ENCODE results near the gene EEF1AKMT2. TPM values are rescaled to one million over a fixed set of nuclear protein-coding genes. Genes with fewer than 3 reads are reported as not detected.

Gene EEF1AKMT2
- total RNA-seq, 2 donors from 2014 or later, result 22.2 to 25.9 TPM

DNA sequence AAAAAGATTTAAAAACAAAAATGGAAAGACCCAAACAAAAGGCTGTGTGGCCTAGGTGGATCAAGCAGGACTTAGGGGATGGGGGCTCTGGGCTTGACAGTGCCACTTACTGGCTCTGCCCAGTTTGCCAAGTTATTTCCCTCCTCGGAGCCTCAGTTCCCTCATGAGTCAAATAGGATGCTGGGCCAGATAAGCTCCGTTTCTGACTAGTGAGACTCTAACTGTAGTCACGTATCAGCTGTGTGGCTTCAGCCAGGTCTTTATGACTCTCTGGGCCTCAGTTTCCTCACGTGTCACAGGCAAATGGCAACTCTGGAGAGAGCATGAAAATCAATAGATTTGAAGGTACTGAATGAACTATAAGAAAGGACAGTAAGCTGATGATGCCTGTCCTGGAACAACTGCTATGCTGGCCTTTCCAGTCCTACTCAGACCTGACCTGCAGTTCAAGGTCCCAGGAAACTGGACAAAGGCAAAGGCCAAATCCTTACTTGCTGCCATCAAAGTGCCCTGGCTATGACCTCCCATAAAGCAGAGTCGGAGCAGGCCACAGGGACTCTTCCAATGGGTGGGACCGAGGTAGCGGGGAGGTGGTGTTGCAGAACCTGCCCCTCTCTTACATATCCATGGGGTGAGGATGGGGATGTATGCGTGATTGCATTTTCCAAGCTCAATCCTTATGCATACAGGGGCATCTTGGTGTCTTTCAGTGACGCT lies 74.5 kb downstream of the EEF1AKMT2 start:
- H3K4me1 Mint-ChIP-seq, result peaks cover 30% of the 10 kb centered on the region
- no peaks in the 10 kb centered on the region for H3K9me3 Mint-ChIP-seq
- no peak overlapping the region for H3K27ac Mint-ChIP-seq
- no peak overlapping the region for H3K4me3 Mint-ChIP-seq
- H3K36me3 Mint-ChIP-seq (ENCODE audit: low read depth), result peaks cover 6% of the 10 kb centered on the region
- peaks cover 5% of the 10 kb centered on the region for H3K4me1 ChIP-seq (ENCODE audit: control insufficient read depth, insufficient read depth, low read length)
- H3K27ac ChIP-seq (ENCODE audit: low read depth, low read length), result peak overlapping the region; percentile 53
- TF ChIP-seq, protein P1, sequence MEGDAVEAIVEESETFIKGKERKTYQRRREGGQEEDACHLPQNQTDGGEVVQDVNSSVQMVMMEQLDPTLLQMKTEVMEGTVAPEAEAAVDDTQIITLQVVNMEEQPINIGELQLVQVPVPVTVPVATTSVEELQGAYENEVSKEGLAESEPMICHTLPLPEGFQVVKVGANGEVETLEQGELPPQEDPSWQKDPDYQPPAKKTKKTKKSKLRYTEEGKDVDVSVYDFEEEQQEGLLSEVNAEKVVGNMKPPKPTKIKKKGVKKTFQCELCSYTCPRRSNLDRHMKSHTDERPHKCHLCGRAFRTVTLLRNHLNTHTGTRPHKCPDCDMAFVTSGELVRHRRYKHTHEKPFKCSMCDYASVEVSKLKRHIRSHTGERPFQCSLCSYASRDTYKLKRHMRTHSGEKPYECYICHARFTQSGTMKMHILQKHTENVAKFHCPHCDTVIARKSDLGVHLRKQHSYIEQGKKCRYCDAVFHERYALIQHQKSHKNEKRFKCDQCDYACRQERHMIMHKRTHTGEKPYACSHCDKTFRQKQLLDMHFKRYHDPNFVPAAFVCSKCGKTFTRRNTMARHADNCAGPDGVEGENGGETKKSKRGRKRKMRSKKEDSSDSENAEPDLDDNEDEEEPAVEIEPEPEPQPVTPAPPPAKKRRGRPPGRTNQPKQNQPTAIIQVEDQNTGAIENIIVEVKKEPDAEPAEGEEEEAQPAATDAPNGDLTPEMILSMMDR (conservative IDR thresholded peaks at IDR 0.05), result no peak
- DNase-seq, result no peak
- 91 to 97% methylated on average over 6 to 9 of the region's 9 CpGs for WGBS, 2 experiments (ENCODE audit: insufficient coverage in 1 of 2, insufficient read length in 1 of 2)
- no peak overlapping the region for H3K9ac ChIP-seq (ENCODE audit: extremely low read depth, low read length, poor library complexity, severe bottlenecking)
- H3K9me3 ChIP-seq (ENCODE audit: control insufficient read depth, low read length), result no peaks in the 10 kb centered on the region
- H3K27me3 ChIP-seq (ENCODE audit: control insufficient read depth, insufficient read depth, low read length, poor library complexity, severe bottlenecking), result no peaks in the 10 kb centered on the region
- no peaks in the 10 kb centered on the region for H3K27me3 Mint-ChIP-seq (ENCODE audit: insufficient read depth)
- peaks cover 5% of the 10 kb centered on the region for H3K36me3 ChIP-seq (ENCODE audit: control insufficient read depth, insufficient read depth, low read length)
- no peak overlapping the region for H3K4me3 ChIP-seq (ENCODE audit: low read length)

DNA sequence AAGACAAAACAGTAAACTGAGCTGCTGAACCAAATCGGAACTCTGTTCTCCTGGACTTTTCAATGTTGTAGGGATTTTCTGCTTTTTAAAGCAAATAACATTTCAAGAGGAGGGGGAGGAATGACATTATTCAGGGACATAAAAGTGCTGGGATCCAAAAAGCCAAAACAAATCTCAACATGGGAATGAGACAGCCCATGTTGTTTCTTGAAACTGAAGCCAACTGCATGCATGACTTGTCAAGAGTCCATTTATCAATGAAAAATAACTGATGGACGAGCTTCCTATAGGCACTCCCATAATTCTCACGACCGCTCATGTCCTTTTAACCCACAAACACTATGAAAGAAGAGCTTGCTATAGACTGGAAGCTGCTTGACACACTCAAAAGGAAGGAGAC lies 75.3 kb downstream of the EEF1AKMT2 start:
- Mint-ChIP-seq H3K27ac (no peak overlapping the region), H3K4me3 (no peak overlapping the region), H3K27me3 (ENCODE audit: insufficient read depth) (no peaks in the 10 kb centered on the region), H3K9me3 (no peaks in the 10 kb centered on the region), H3K4me1 (peaks cover 30% of the 10 kb centered on the region), H3K36me3 (ENCODE audit: low read depth) (peaks cover 6% of the 10 kb centered on the region)
- no peak for DNase-seq
- WGBS, 2 experiments (ENCODE audit: insufficient coverage in 1 of 2, insufficient read length in 1 of 2), result 87 to 94% methylated on average over 4 of the region's 4 CpGs
- no peak overlapping the region for H3K9ac ChIP-seq (ENCODE audit: extremely low read depth, low read length, poor library complexity, severe bottlenecking)
- TF ChIP-seq, protein P1 (conservative IDR thresholded peaks at IDR 0.05), result no peak
- H3K27ac ChIP-seq (ENCODE audit: low read depth, low read length), result no peak overlapping the region
- H3K4me3 ChIP-seq (ENCODE audit: low read length), result no peak overlapping the region
- no peaks in the 10 kb centered on the region for H3K9me3 ChIP-seq (ENCODE audit: control insufficient read depth, low read length)
- H3K4me1 ChIP-seq (ENCODE audit: control insufficient read depth, insufficient read depth, low read length), result peaks cover 5% of the 10 kb centered on the region
- no peaks in the 10 kb centered on the region for H3K27me3 ChIP-seq (ENCODE audit: control insufficient read depth, insufficient read depth, low read length, poor library complexity, severe bottlenecking)
- H3K36me3 ChIP-seq (ENCODE audit: control insufficient read depth, insufficient read depth, low read length), result peaks cover 5% of the 10 kb centered on the region

DNA sequence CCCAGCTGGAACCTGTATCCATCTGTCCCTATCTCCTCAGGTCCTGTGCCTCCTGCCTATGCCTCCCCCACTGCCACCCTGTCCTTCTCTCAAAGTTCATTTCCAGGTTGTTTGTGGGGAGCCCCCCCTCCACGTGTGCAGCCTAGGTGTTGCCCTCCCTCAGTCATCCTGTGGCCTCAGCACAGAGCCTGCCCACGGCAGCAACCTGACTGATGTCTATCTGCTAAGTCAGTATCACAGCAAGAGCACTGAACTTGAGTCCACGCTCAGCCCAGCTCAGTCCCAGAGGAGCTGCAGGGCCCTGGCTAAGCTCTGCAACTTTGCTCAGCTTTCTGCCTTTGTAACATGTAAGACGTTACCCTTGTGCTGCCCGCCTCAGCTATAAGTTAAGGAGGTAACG lies 76.2 kb downstream of the EEF1AKMT2 start:
- Histone ChIP-seq H3K4me3 (ENCODE audit: low read length) (no peak overlapping the region), H3K9ac (ENCODE audit: extremely low read depth, low read length, poor library complexity, severe bottlenecking) (no peak overlapping the region), H3K9me3 (ENCODE audit: control insufficient read depth, low read length) (no peaks in the 10 kb centered on the region), H3K4me1 (ENCODE audit: control insufficient read depth, insufficient read depth, low read length) (peaks cover 5% of the 10 kb centered on the region), H3K27me3 (ENCODE audit: control insufficient read depth, insufficient read depth, low read length, poor library complexity, severe bottlenecking) (no peaks in the 10 kb centered on the region), H3K36me3 (ENCODE audit: control insufficient read depth, insufficient read depth, low read length) (no peaks in the 10 kb centered on the region), H3K27ac (ENCODE audit: low read depth, low read length) (no peak overlapping the region)
- TF ChIP-seq, protein P1 (conservative IDR thresholded peaks at IDR 0.05), result no peak
- H3K4me3 Mint-ChIP-seq, result no peak overlapping the region
- peaks cover 2% of the 10 kb centered on the region for H3K36me3 Mint-ChIP-seq (ENCODE audit: low read depth)
- DNase-seq, result no peak
- H3K4me1 Mint-ChIP-seq, result peaks cover 30% of the 10 kb centered on the region
- no peaks in the 10 kb centered on the region for H3K27me3 Mint-ChIP-seq (ENCODE audit: insufficient read depth)
- no peaks in the 10 kb centered on the region for H3K9me3 Mint-ChIP-seq
- no peak overlapping the region for H3K27ac Mint-ChIP-seq
- 63 to 66% methylated on average over 3 to 6 of the region's 6 CpGs for WGBS, 2 experiments (ENCODE audit: insufficient coverage in 1 of 2, insufficient read length in 1 of 2)
